ENCODE measurements around the gene COA1.

GRCh38 chr7:43624156-43624555, 105.2 kb downstream of the COA1 start:
- no peak for TF ChIP-seq CTCF (IDR thresholded peaks at IDR 0.05; ENCODE audit: insufficient read depth, low read length)
- TF ChIP-seq REST (IDR thresholded peaks at IDR 0.05; ENCODE audit: insufficient replicate concordance, low read depth): no peak
- TF ChIP-seq POLR2AphosphoS5 (IDR thresholded peaks at IDR 0.05; ENCODE audit: low read depth): no peak
- no peak for TF ChIP-seq GABPA (IDR thresholded peaks at IDR 0.05; ENCODE audit: low read depth)
- no peak for TF ChIP-seq SPI1 (IDR thresholded peaks at IDR 0.05; ENCODE audit: borderline replicate concordance, low read depth)
